ENCODE measurements around the gene CLASP2. TPM values are rescaled to one million over a fixed set of nuclear protein-coding genes. Genes with fewer than 3 reads are reported as not detected.
"Not testable (repeated sequence)": the region's sequence is repeated elsewhere in the genome, so short reads cannot be mapped to it uniquely, and the experiment has no call there.

CLASP2 gene
- total RNA-seq, 2 experiments from 2014 or later = 63.4 to 73.1 TPM

DNA sequence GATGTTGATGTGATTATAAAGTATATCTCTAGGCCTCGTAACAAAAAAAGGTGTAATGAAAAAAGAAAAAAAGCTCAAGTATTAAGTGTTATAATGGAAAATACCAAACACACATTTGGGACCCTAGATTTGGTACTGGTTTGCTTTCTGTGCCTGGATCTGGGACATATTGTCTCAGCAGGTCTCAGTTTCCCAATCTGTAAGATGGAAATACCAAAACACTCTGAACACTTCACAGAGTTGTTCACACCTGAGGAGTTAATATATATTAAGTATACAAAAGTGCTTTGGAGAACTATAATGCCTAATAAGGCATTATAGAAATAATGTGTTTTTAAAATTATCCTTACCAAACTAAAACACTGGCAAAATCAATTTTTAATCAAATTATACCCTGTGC lies 60.0 kb downstream of the CLASP2 start:
- ChIA-PET CTCF (no interaction called here), POLR2A (no interaction called here)
- Mint-ChIP-seq H3K4me3 (peak overlapping the region; percentile 39), H3K9me3 (no peaks in the 10 kb centered on the region), H3K27ac (no peak overlapping the region), H3K36me3 (ENCODE audit: low read depth) (no peaks in the 10 kb centered on the region), H3K27me3 (no peaks in the 10 kb centered on the region), H3K4me1 (ENCODE audit: low read depth) (peaks cover 54% of the 10 kb centered on the region)
- ATAC-seq (ENCODE audit: poor library complexity) (no peak), DNase-seq (no peak)
- H3K36me3 ChIP-seq (ENCODE audit: insufficient read depth, low read length) = no peaks in the 10 kb centered on the region
- no peak overlapping the region for H3K4me3 ChIP-seq (ENCODE audit: low read length)
- no peak overlapping the region for H3K27ac ChIP-seq (ENCODE audit: low read depth in 1 of 2, low read length in 2 of 2)
- peaks cover 7% of the 10 kb centered on the region for H3K4me1 ChIP-seq (ENCODE audit: insufficient read depth, low read length)
- no peak for TF ChIP-seq CTCF (IDR thresholded peaks at IDR 0.05)
- intact Hi-C loops (cut with DNase I, micrococcal nuclease) = no loop called here
- no peaks in the 10 kb centered on the region for H3K9me3 ChIP-seq (ENCODE audit: control insufficient read depth in 1 of 2, insufficient read depth in 1 of 2, low read length in 2 of 2)
- H3K27me3 ChIP-seq (ENCODE audit: control insufficient read depth in 1 of 2, insufficient read depth in 2 of 2, low read length in 2 of 2) = no peaks in the 10 kb centered on the region

DNA sequence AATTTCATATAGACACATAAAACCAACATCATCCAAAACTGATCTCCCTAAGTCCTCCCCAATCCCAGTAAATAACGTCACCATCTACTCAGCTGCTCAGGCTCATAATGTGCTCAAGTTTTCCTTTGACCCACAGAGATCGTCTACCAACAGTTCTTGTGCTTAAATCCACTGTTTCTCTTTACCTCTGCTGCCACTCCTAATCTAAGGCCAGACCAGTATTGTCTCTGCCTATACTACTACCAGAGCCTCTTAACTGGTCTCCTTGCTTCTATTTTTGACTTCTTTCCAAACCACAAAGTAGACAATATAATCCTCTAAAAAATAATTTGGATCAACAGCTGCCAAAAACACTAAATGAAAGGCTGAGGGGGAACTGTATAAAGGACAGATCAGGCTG lies 65.3 kb downstream of the CLASP2 start:
- peaks cover 28% of the 10 kb centered on the region for H3K4me1 Mint-ChIP-seq (ENCODE audit: low read depth)
- no peak for ATAC-seq (ENCODE audit: poor library complexity)
- Histone ChIP-seq H3K4me3 (ENCODE audit: low read length) (no peak overlapping the region), H3K4me1 (ENCODE audit: insufficient read depth, low read length) (no peaks in the 10 kb centered on the region), H3K27ac (ENCODE audit: low read depth in 1 of 2, low read length in 2 of 2) (no peak overlapping the region), H3K27me3 (ENCODE audit: control insufficient read depth in 1 of 2, insufficient read depth in 2 of 2, low read length in 2 of 2) (no peaks in the 10 kb centered on the region), H3K9me3 (ENCODE audit: control insufficient read depth in 1 of 2, insufficient read depth in 1 of 2, low read length in 2 of 2) (no peaks in the 10 kb centered on the region), H3K36me3 (ENCODE audit: insufficient read depth, low read length) (no peaks in the 10 kb centered on the region)
- no peaks in the 10 kb centered on the region for H3K36me3 Mint-ChIP-seq (ENCODE audit: low read depth)
- H3K9me3 Mint-ChIP-seq = no peaks in the 10 kb centered on the region
- intact Hi-C loops (cut with DNase I, micrococcal nuclease) = loop anchor here in 1 of 2 experiments (5.0 kb wide), 1 partner anchor 60 kb away; no protein-coding TSS in a partner anchor
- H3K4me3 Mint-ChIP-seq = no peak overlapping the region
- no peak for DNase-seq
- ChIA-PET CTCF (no interaction called here), POLR2A (no interaction called here)
- no peak overlapping the region for H3K27ac Mint-ChIP-seq
- H3K27me3 Mint-ChIP-seq = no peaks in the 10 kb centered on the region
- TF ChIP-seq CTCF (IDR thresholded peaks at IDR 0.05) = no peak

- H3K27ac Mint-ChIP-seq; CTCF ChIA-PET; POLR2A ChIA-PET; H3K9me3 ChIP-seq (ENCODE audit: control insufficient read depth in 1 of 2, insufficient read depth in 1 of 2, low read length in 2 of 2); H3K27ac ChIP-seq (ENCODE audit: low read depth in 1 of 2, low read length in 2 of 2); H3K36me3 ChIP-seq (ENCODE audit: insufficient read depth, low read length); ATAC-seq (ENCODE audit: poor library complexity); H3K4me3 Mint-ChIP-seq; H3K27me3 Mint-ChIP-seq; H3K27me3 ChIP-seq (ENCODE audit: control insufficient read depth in 1 of 2, insufficient read depth in 2 of 2, low read length in 2 of 2); H3K4me1 ChIP-seq (ENCODE audit: insufficient read depth, low read length); DNase-seq; H3K36me3 Mint-ChIP-seq (ENCODE audit: low read depth); H3K9me3 Mint-ChIP-seq; H3K4me3 ChIP-seq (ENCODE audit: low read length): not testable (repeated sequence)
- peaks cover 23% of the 10 kb centered on the region for H3K4me1 Mint-ChIP-seq (ENCODE audit: low read depth)
- intact Hi-C loops (cut with DNase I, micrococcal nuclease) = loop anchor here in 1 of 2 experiments (5.0 kb wide), 1 partner anchor 61 kb away; no protein-coding TSS in a partner anchor
Observed at GRCh38 chr3:33651101-33651500, 67.0 kb downstream of the CLASP2 start.

DNA sequence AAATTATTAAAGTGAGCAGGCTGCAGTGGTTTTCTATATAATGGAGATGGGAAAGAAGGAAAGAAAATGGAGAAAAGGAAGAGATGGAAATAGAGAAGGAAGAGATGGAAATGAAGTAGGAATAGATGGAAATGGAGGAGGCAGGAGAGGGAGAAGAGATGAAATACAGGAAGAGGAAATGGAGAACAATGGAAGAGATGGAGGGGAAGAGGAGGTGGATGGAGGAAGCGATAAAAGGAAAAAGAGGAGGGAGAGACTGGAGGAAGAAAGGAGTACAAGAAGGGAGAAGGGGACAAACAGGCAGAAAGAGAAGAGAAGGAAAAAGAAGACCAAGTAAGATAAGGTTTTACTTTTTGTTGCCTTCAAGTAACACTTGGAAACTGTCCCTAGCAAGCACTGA lies 67.6 kb downstream of the CLASP2 start:
- H3K4me3 Mint-ChIP-seq = no peak overlapping the region
- POLR2A ChIA-PET = no interaction called here
- CTCF ChIA-PET = no interaction called here

More for the DNA sequence above, 67.6 kb downstream of the CLASP2 start:
- no peak for TF ChIP-seq CTCF (IDR thresholded peaks at IDR 0.05)
- H3K27me3 Mint-ChIP-seq = no peaks in the 10 kb centered on the region
- DNase-seq (no peak), ATAC-seq (ENCODE audit: poor library complexity) (no peak)
- no peaks in the 10 kb centered on the region for H3K36me3 Mint-ChIP-seq (ENCODE audit: low read depth)
- H3K4me3 ChIP-seq (ENCODE audit: low read length) = no peak overlapping the region
- no peaks in the 10 kb centered on the region for H3K9me3 ChIP-seq (ENCODE audit: control insufficient read depth in 1 of 2, insufficient read depth in 1 of 2, low read length in 2 of 2)
- peaks cover 28% of the 10 kb centered on the region for H3K4me1 Mint-ChIP-seq (ENCODE audit: low read depth)
- H3K27ac ChIP-seq (ENCODE audit: low read depth in 1 of 2, low read length in 2 of 2) = no peak overlapping the region
- H3K36me3 ChIP-seq (ENCODE audit: insufficient read depth, low read length) = no peaks in the 10 kb centered on the region
- no peaks in the 10 kb centered on the region for H3K9me3 Mint-ChIP-seq
- no peak overlapping the region for H3K27ac Mint-ChIP-seq
- no peaks in the 10 kb centered on the region for H3K27me3 ChIP-seq (ENCODE audit: control insufficient read depth in 1 of 2, insufficient read depth in 2 of 2, low read length in 2 of 2)
- no peaks in the 10 kb centered on the region for H3K4me1 ChIP-seq (ENCODE audit: insufficient read depth, low read length)
- intact Hi-C loops (cut with DNase I, micrococcal nuclease) = loop anchor here in 1 of 2 experiments (5.0 kb wide), 1 partner anchor 62 kb away; no protein-coding TSS in a partner anchor

All from CD4-positive, alpha-beta T cell (primary cell).